NK-92 (cell line): Measurements from ENCODE around the gene PTTG1IP2.

Experiments
- DNase-seq: peaks from one replicate; lab custom pipeline; 2025; ENCODE audit not compliant: unreplicated experiment; lab: John Stamatoyannopoulos, UW

PTTG1IP2 gene

GRCh38 chr7:90474284-90475210 is 5.1 kb downstream of the PTTG1IP2 start:
- DNase-seq, result no peak

- DNase-seq, result no peak
Measured at GRCh38 chr7:90483251-90483650, 13.8 kb downstream of the PTTG1IP2 start.

GRCh38 chr7:90484706-90485105 is 15.3 kb downstream of the PTTG1IP2 start:
- DNase-seq, result no peak

GRCh38 chr7:90485734-90486316 is 16.4 kb downstream of the PTTG1IP2 start:
- DNase-seq, result no peak

GRCh38 chr7:90487808-90488207 is 18.4 kb downstream of the PTTG1IP2 start:
- no peak for DNase-seq

GRCh38 chr7:90488220-90488619 is 18.8 kb downstream of the PTTG1IP2 start:
- DNase-seq, result no peak

GRCh38 chr7:90492250-90492649 is 22.8 kb downstream of the PTTG1IP2 start:
- DNase-seq, result no peak

- DNase-seq, result no peak
Measured at GRCh38 chr7:90495241-90495640, 25.8 kb downstream of the PTTG1IP2 start.

- DNase-seq, result no peak
Measured at GRCh38 chr7:90502539-90502938, 33.1 kb downstream of the PTTG1IP2 start.

GRCh38 chr7:90503367-90503766 is 33.9 kb downstream of the PTTG1IP2 start:
- no peak for DNase-seq

- DNase-seq, result no peak
Measured at GRCh38 chr7:90507692-90508091, 38.3 kb downstream of the PTTG1IP2 start.

GRCh38 chr7:90511776-90512175 is 42.3 kb downstream of the PTTG1IP2 start:
- DNase-seq, result no peak

- no peak for DNase-seq
Measured at GRCh38 chr7:90512821-90513254, 43.4 kb downstream of the PTTG1IP2 start.

- no peak for DNase-seq
Measured at GRCh38 chr7:90516257-90516656, 46.8 kb downstream of the PTTG1IP2 start.

GRCh38 chr7:90518630-90519029 is 49.2 kb downstream of the PTTG1IP2 start:
- no peak for DNase-seq

- DNase-seq, result no peak
Measured at GRCh38 chr7:90520484-90520883, 51.0 kb downstream of the PTTG1IP2 start.

GRCh38 chr7:90530263-90530662 is 60.8 kb downstream of the PTTG1IP2 start:
- DNase-seq, result no peak

GRCh38 chr7:90532231-90532929 is 62.9 kb downstream of the PTTG1IP2 start:
- DNase-seq, result no peak

- DNase-seq, result no peak
Measured at GRCh38 chr7:90536449-90536848, 67.0 kb downstream of the PTTG1IP2 start.

GRCh38 chr7:90538405-90538804 is 69.0 kb downstream of the PTTG1IP2 start:
- DNase-seq, result no peak

- DNase-seq, result no peak
Measured at GRCh38 chr7:90540406-90540805, 71.0 kb downstream of the PTTG1IP2 start.

GRCh38 chr7:90551036-90551435 is 81.6 kb downstream of the PTTG1IP2 start:
- DNase-seq, result no peak
